ENCODE measurements around the gene SPCS3.

DNA sequence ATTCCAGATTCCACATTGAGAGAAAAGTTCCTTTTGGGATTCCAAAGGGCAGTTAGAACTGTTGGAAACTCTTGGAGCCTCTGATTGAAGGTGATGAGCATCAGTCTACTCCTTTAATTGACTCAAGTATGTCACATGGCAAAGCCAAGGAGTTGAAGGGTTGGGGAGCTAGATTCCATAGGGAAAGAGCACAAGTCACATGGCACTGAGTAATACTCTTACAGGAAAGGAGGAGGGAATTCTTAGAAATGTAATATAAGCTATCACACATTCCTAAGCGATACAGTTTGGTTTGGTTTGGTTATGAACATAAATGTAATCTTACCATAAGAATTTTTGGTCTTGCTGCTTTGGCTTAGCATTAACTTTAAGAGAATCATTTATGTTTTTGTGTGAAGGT, 15.7 kb downstream of the SPCS3 start:
- no peak for TF ChIP-seq POLR2A (IDR thresholded peaks at IDR 0.05)
- TF ChIP-seq, protein P1, sequence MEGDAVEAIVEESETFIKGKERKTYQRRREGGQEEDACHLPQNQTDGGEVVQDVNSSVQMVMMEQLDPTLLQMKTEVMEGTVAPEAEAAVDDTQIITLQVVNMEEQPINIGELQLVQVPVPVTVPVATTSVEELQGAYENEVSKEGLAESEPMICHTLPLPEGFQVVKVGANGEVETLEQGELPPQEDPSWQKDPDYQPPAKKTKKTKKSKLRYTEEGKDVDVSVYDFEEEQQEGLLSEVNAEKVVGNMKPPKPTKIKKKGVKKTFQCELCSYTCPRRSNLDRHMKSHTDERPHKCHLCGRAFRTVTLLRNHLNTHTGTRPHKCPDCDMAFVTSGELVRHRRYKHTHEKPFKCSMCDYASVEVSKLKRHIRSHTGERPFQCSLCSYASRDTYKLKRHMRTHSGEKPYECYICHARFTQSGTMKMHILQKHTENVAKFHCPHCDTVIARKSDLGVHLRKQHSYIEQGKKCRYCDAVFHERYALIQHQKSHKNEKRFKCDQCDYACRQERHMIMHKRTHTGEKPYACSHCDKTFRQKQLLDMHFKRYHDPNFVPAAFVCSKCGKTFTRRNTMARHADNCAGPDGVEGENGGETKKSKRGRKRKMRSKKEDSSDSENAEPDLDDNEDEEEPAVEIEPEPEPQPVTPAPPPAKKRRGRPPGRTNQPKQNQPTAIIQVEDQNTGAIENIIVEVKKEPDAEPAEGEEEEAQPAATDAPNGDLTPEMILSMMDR (IDR thresholded peaks at IDR 0.05) = no peak

Data from thyroid gland (tissue), 4 donors.